Upper lobe of left lung (tissue), 4 donors: ENCODE data around the gene SNTB2.

Experiments used
- CTCF ChIP-seq, 6 experiments: fragments of 450-650 bp in 4 of 6; fragments of 200-600 bp in 2 of 6; sonication (generic) in 2 of 6; IDR thresholded peaks; one replicate each; pipeline ENCODE4 v1.5.1; 2016 to 2019; ENCODE audit warnings: antibody characterized with exemption in 6 of 6
- EP300 ChIP-seq, 4 donors: sonication (generic); formaldehyde crosslinking; IDR thresholded peaks; one replicate each; pipeline ENCODE4 v1.5.1; 2017; ENCODE audit warnings: antibody characterized with exemption in 4 of 4, control low read depth in 2 of 4
- POLR2A ChIP-seq, 4 donors: fragments of 450-650 bp; IDR thresholded peaks; one replicate each; pipeline ENCODE4 v1.5.1; 2016 to 2017; ENCODE audit warnings: antibody characterized with exemption in 4 of 4, mild to moderate bottlenecking in 2 of 4
- POLR2AphosphoS5 ChIP-seq, 2 donors: sonication (generic); formaldehyde crosslinking; IDR thresholded peaks; one replicate each; pipeline ENCODE4 v1.5.1; 2017; ENCODE audit warnings: antibody characterized with exemption in 2 of 2

- no peak for TF ChIP-seq CTCF (IDR thresholded peaks at IDR 0.05)
- no peak for TF ChIP-seq POLR2A (IDR thresholded peaks at IDR 0.05)
- peak; percentile 22 to 27 for TF ChIP-seq POLR2AphosphoS5 (IDR thresholded peaks at IDR 0.05)
- no peak for TF ChIP-seq EP300 (IDR thresholded peaks at IDR 0.05)
These were observed 7.5 kb upstream of the SNTB2 start for GRCh38 chr16:69179328-69180010.
